EH (cell line): ENCODE measurements around the gene MYOZ2.
"Not testable (repeated sequence)": the region's sequence is repeated elsewhere in the genome, so short reads cannot be mapped to it uniquely, and the experiment has no call there.

Experiments
- DNase-seq: peaks from one replicate; pipeline ENCODE4 v3.0.0-alpha.2; 2015; ENCODE audit warnings: low read depth

MYOZ2 gene

DNA sequence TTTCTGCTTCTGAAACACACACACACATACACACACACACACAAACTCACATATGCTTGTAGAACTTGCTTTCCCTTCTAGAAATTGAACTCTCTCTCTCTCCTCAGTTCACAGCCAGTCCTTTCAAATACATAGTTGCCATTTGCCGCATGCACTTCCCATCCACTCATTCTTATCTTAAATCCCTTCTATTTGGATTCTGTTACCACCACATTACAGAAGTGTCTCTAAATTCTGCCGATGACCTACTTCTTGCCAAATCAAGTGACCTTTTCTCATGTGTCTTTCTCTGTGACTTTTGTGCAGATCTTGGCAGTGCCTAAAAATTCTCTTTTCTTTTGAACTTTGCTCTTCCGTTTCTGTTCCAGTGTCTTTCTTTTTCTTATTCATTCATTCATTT is 7.5 kb upstream of the MYOZ2 start:
- no peak for DNase-seq

DNA sequence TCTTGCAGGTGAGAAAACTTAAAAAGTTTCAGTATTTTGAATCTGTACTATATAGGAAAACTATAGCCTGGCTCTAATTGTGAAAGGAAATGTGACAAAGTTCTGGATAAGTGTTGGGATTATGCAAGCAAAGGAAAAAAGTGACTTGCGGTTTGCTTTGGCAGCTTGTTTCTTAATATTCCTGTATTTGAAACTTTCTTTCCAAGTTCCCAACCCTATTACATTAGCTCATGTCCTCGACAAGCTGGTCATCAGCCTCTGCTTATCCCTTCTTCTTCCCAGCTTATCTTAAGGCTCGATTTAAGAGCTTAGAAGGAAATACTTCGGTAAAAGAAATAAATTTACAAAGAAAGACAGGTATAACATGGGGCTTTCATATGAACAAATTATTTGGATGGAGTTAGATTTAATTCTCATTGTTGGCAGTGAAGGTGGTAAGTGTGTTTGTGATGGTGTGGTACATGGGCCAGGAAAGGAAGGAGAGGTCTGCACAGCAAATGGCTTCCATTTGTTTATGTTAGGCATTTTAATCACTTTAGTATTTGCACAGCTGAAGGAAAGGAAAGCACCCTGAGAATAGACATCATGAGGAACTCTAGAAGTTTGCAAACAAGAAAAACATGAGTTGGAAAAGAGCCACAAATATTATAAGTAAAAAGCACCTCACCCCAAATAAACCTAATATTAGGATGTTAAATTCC is 5.1 kb upstream of the MYOZ2 start:
- DNase-seq = peak; percentile 57

DNA sequence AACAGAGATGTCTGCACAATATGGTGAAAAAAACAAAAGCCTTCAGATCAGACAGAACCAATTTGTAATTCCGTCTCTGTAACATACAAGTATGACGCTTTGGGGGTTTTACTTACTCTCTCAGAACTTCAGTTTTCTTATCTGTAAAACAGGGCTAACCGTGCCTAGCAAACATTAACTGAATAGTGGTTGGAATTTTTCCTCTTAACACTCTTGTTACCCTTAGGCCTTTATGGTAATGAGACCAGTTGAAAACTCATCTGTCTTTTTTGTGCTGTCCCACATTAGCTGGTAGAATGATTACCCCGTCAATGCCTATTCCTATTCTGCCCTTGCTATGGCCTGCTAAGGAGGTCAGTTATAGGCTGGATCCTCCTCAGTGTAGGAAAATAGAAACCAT is 4.5 kb upstream of the MYOZ2 start:
- DNase-seq = no peak

DNA sequence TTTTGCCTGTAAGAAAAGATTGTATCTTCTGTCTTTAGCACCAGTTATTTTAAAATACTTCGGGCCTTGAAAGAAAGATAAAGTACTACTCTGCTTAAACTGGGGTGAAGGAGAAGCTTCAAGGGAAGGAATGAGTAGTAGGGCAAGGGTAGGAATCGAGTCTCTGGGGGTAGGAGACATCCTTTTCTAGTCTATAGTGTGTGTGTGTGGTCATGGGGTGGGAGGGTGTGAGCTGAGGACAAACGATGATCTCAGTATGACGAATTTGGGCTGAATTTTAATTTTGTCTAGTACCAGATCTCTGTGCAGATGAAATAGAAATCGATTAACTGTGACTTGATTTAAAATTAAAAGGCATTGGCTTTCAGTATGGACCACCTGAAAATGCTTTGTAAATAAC is 3.3 kb upstream of the MYOZ2 start:
- peak; percentile 37 for DNase-seq

DNA sequence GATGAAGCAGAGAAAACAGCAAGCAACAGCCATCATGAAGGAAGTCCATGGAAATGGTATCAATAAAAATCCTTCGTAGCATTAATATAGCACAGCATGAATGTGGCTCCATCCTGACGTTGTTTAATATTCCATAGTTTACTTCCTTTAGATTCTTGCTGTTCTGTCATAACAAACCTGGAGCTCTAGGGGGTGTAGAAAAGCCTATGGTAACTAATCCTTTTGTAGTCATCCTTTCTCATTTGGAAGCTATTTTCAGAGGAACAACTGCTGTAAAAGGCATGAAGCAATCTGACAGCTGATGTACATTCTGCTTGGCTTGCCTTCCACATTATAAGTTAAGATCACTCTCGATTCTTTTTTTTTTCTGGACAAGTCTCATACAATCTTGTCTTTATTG is 914 bp downstream of the MYOZ2 start:
- no peak for DNase-seq

DNA sequence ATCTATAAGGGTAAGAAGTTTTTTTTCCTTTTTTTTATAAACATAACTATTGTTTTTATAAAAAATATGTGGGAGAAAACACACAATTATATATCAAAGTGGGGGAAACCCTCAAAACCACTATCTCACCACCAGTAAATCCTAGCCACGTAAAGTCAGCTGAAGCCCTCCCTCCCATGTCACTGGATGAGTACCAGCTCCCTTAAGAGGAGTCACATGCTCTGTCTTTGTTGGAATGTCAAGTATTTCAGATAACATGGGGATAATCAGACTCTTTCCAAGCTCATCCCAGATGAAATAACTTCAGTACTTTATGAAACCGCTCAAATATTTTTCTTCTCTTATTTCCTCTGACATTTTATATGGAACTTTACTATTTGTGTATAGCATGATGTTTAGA is 2.4 kb downstream of the MYOZ2 start:
- peak; percentile 80 for DNase-seq

DNA sequence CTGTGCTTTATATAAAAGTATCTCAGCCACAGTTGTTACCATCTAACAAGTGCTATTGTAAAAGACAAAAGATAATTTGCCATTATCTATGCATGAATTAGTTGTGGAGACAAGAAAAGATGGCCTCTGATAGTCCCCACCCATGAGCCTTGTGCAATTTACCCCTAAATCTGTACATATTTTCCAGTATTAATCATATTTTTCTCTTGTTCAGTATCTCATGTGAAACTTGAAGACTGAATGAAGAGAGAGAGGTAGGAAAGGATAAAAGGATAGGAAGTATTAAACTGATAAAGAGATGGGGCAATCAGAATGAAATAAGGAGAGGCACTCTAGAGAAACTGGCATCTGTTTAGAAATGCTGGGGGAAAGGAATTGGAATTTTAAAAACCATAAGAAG is 3.7 kb downstream of the MYOZ2 start:
- peak; percentile 25 for DNase-seq

DNA sequence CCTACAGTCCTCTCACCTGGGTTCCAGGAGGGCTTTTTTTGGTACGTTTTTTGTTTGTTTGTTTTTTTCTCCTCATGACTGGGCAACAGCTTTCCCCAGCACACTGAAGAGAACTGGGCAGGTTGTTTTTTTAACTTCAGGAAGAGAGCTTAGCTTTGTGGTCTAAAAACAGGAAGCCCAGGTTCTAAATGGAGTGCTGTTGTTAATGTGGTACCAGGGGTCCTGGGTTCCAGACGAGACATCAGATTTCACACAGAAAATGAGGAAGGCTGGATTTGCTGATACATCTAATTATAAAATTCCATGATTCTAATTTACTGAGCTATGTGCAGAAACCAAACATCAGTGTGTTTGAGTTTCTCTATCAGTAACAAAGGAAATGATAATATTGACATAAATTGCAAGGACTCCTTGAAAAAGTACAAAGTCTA is 4.2 kb downstream of the MYOZ2 start:
- no peak for DNase-seq

DNA sequence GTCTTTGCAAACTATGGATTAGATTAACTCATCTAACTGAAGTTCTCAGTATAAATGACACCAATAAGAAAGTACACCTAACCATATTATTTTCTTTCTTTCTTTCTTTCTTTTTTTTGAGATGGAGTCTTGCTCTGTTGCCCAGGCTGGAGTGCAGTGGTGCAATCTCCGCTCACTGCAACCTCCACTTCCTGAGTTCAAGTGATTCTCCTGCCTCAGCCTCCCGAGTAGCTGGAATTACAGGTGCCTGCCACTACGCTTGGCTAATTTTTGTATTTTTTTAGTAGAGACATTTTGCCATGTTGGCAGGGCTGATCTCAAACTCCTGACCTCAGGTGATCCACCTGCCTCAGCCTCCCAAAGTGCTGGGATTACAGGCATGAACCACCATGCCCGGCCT is 5.7 kb downstream of the MYOZ2 start:
- not testable (repeated sequence) for DNase-seq

DNA sequence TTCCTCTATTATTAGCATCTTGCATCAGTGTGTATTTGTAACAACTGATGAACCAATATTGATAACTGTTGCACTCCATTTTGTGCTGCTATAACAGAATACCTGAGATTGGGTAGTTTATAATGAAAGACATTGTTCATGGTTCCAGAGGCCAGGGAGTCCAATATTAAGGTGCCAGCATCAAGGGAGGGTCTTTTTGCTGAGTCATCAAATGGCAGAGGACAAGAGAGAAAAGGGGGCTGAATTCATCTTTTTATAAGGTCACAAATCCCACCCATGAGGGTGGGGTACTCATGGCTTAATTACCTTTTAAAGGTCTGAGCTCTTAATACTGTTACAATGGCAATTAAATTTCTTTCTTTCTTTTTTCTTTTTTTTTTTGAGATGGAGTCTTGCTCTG is 7.2 kb downstream of the MYOZ2 start:
- DNase-seq = no peak

DNA sequence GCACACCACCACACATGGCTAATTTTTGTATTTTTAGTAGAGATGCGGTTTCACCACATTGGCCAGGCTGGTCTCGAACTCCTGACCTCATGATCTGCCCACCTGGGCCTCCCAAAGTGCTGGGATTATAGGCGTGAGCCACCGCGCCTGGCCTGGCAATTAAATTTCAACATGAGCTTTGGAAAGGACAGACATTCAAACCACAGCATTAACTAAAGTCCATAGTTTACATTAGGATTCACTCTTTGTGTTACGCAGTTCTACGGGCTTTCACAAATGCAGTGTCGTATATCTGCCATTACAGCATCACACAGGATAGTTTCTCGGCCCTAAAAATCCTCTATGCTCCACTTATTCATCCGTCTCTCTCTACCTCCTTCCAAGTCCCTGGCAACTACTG is 7.7 kb downstream of the MYOZ2 start:
- DNase-seq = not testable (repeated sequence)

DNA sequence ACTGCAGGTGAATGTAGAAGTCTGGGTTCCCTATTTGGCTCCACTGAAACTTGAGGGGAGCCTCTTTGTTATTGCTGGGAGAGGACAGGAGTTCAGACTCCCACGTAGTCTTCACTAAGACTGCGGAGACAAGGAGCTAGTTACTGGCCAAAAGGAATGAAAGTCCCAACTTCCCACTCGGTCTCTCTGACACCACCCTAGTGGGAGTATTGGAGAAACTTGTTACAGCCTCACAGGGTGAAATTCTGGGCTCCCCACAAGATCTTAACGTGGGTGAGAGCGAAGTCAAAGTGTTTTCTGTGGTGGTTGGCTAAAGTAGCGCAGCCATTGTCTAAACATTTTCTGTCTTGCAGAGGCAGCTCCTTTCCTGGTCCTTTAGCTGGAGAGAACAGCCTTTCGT is 13.5 kb downstream of the MYOZ2 start:
- DNase-seq = no peak

DNA sequence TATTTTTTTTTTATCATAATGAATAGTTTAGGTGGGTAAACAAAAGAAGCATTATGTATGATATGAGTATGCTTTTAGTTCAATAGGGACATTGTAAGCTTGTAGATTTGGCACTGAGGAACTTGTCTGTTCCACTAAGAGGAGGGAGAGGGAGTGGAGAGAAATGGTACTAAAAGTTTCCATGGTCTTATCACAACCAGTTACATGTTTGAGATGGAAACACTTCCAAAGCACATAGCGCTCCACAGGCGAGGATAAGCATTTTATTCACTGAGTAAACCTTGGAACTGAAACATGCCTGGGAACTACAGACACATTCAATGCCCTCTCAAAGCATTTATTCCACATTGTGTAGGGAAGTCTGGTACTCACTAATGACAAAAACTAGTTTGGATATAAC is 15.5 kb downstream of the MYOZ2 start:
- no peak for DNase-seq

DNA sequence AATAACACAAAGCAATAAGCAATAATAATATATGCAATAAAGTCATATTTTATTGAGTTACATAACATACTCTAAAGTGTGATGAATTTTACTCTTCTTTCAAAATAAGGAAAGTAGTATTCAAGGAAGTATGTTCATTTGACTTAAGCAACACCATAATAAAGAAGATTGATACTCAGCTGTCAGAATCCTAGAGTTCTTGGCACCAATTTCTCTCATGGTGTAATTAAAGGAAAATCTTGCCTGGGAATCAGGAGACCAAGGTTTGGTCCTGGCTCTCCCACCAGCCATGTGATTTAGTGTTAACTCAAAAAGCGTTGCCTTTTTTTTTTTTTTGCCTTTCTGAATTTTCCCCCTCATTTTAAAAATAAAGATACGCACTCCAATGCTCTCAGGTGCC is 17.1 kb downstream of the MYOZ2 start:
- no peak for DNase-seq

DNA sequence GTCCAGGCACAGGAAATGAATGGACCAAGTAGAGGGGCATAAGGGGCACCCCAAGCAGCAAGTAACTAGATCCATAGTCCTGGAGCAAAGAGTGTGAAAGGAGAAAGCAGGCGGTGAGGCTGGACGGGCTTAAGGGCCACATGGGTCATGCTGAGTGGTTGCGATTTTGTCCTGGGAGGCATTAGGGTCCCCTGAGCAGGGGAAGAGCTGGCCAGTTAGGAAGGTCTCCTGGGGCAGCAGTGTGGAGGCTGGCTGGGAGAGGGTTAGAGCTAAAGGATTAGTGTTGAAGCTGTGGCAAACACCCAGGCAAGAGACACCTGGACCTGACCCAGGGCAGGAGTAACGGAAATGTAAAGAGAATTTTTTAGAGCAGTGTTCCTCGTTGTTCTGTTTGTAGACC is 26.5 kb downstream of the MYOZ2 start:
- DNase-seq = no peak

DNA sequence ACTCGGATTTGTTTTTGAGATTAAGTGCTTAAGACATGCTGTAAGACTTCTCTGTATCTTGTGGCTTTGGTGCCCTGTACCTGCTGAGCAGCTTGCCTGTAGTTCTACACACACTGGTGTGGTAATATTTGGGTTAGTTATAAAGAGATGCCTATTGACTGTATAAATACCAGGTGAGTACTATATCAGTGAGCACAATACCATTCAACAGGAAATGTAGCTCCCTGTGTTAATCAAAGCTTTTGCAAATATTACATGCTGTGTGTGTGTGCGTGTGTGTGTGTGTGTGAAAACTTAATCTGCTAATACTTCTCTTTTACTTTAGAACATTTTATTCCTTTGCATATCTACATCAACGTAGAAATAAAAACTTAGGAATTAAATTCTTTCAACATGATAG is 30.1 kb downstream of the MYOZ2 start:
- DNase-seq = no peak

DNA sequence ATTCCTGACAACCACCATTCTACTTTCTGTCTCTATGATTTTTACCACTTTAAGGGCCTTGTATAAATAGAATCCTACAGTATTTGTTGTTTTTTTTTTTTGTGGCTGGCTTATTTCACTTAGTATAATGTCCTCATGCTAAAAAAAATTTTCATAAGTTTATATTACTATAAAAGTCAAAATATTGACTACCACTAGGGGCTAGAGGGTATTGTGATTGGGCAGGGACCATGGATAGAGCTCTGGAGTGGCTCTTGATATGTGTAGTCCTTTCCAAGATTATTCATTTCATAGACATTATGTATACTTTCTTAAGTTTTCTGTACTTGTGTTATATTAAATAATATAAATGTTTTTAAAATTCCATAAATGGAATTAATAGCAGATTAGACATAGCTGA is 34.6 kb downstream of the MYOZ2 start:
- DNase-seq = no peak

DNA sequence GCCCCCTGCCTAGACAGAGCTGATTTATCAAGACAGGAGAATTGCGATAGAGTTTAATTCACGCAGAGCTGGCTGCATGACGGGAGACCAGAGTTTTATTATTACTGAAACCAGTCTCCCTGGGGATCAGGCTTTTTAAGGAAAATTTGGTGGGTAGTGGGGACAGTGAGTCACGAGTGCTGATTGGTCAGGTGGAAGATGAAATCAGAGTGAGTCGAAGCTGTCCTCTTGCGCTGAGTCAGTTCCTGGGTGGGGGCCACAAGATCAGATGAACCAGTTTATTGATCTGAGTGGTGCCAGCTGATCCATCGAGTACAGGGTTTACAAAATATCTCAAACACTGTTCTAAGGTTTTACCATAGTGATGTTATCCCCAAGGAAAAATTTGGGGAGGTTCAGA is 36.6 kb downstream of the MYOZ2 start:
- DNase-seq = no peak

DNA sequence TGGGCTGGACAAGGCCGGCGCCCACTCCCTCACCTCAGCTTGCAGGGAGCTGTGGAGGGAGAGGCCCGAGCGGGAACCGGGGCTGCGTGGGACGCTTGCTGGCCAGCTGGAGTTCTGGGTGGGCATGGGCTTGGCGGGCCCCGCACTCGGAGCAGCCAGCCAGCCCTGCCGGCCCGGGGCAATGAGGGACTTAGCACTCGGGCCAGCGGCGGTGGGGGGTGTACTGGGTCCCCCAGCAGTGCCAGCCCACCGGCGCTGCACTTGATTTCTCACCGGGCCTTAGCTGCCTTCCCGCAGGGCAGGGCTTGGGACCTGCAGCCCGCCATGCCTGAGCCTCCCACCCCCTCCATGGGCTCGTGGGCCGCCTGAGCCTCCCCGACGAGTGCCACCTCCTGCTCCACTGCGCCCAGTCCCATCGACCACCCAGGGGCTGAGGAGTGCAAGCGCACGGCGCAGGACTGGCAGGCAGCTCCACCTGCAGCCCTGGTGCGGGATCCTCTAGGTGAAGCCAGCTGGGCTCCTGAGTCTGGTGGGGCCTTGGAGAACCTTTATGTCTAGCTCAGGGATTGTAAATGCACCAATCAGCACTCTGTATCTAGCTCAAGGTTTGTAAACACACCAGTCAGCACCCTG is 38.2 kb downstream of the MYOZ2 start:
- DNase-seq = not testable (repeated sequence)

DNA sequence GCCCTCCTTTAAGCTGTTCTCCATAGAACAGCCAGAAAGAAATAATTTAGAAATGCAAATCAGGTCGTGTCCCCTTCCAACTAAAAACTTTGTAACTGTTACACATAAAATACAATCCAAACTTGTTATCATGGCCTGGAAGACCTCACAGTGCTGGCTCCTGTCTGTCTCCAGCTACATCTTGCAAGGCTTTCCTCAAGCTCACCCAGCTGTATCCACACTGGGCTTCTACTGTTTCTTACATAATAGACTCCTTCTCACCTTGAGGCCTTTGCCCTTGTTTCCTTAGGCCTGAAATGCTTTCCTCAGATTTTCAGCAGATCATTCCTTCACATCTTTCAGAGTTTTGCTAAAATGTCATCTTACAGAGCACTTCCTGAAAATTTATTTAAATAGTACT is 43.4 kb downstream of the MYOZ2 start:
- DNase-seq = no peak

DNA sequence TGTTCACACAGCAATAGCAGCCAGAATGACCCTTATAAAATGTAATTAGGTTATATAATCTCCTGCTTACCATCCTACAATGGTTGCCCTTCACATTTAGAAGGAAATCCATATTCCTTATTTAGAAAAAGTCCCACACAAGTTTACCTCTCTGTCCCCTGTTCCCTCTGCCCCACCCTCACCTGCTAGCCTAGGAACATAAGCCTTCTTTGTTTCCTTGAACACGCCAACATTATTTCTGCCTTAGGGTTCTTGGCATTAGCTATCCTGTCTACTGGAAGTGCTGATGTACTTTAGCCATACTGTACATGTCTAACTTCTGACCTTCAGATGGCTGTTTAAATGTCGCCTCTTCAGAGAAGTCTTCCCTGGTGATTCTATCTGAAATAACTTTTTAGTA is 48.5 kb downstream of the MYOZ2 start:
- no peak for DNase-seq

DNA sequence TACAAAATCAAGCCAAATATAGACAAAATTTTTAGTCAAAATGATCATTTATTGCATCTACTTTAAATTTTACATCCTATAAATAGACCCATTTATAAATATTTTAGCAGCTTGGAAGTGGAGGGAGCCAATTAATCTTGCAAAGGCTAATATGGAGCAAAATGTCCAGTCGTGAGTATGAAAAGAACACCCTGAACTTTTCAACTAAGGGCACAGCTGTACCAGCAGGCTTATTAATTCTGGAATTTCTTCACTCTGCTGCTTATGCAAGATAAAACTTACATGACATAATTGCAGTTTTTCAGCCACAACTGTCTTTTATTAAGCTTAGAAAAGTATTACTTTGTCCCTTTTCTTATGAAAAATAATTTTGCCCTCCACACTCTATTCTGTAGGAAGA is 54.0 kb downstream of the MYOZ2 start:
- DNase-seq = no peak

DNA sequence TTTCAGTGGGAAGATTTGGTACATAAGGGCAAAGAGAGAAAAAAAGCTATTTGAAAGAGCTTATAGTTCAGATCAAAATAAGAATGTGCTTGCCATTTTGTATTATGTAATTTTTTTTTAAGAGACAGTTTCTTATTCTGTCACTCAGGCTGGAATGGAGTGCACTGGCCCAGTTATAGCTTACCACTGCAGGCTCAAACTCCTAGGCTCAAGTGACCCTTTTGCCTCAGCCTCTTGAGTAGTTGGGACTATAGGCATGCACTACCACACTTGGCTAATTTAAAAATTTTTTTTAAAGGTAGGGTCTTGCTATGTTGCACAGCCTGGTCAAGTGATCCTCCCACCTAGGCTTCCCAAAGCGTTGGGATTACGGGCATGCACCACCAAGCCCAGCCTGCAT is 54.7 kb downstream of the MYOZ2 start:
- no peak for DNase-seq

DNA sequence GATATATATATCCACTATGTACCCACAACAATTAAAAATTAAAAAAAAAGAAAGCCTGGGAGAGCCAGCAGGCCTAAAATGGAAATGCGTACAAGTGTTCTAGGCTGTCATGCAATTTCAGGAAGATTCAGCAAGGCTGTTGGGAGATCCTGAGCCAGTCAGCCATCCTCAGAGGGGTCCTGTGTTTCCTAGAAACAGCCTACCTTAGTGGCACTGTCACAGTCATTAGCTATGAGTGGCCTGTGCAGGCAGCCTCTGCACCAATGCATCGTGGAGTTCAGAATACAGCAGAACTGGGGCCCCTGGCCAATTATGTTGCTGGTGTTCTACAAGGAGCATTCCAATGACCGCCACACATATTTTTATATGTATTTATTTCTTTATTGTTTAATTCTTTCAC is 55.9 kb downstream of the MYOZ2 start:
- no peak for DNase-seq
